ENCODE data around the gene F3.

GRCh38 chr1:94479682-94480081, 61.9 kb downstream of the F3 start:
- TF ChIP-seq CTCF (IDR thresholded peaks at IDR 0.05) (no peak), EZH2 (IDR thresholded peaks at IDR 0.05; ENCODE audit: borderline replicate concordance, insufficient read depth, low read depth, low read length, poor library complexity, severe bottlenecking) (no peak)

Measured in B cell (primary cell).